SW 1271 (cell line): ENCODE results near the gene MDM1.
A peak's percentile ranks its signal among the peaks of the same experiment; 100 is the strongest.

ENCODE experiments used
- DNase-seq, 2 experiments: peaks; one replicate each; lab custom pipeline; 2025; lab: John Stamatoyannopoulos, UW

MDM1 gene, protein sequence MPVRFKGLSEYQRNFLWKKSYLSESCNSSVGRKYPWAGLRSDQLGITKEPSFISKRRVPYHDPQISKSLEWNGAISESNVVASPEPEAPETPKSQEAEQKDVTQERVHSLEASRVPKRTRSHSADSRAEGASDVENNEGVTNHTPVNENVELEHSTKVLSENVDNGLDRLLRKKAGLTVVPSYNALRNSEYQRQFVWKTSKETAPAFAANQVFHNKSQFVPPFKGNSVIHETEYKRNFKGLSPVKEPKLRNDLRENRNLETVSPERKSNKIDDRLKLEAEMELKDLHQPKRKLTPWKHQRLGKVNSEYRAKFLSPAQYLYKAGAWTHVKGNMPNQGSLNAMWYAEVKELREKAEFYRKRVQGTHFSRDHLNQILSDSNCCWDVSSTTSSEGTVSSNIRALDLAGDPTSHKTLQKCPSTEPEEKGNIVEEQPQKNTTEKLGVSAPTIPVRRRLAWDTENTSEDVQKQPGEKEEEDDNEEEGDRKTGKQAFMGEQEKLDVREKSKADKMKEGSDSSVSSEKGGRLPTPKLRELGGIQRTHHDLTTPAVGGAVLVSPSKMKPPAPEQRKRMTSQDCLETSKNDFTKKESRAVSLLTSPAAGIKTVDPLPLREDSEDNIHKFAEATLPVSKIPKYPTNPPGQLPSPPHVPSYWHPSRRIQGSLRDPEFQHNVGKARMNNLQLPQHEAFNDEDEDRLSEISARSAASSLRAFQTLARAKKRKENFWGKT

DNA sequence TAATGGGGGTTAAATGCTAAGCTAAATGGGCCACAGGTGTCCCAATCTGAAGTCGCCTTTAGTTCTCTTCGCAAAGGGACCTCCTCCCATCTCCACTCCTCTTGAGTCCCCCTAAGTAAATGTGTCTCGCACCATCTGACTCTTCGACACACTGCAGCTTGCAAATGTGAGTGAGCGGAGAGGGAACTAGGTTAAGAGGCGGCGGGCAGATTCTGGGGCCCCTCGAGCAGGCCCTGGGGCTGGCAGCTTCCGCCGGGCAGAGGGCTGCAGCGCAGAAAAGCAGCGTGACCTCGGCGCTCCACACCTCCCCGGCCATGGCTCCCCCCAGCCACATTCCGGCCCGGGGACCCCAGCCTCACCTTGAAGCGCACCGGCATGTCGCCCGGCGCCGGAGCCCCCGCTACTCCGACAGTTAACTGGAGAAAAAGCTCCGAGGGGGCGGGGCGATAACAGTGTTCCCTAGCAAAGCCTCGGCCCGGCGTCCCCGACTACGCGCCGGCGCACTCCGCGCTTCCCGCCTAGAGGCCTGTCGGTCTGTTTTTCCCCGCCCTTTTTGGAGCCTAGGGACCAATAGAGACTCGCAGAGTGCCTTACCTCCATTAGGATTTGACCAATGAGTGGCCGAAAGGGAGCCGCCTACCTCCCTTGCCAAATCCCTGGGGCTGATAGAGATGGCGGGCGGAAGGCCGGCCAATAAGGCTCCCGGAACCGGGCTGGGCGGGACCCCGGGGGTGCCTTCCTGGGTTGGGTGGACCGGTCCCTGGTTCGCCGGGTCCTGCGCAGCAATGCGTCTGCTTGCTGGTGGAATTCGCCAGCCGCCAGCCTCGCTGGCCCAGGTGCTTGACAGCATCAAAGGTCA, at the start of gene MDM1:
Gene MDM1 (minus strand): TSS at position 494 of the 859 bp plus-strand sequence. CDS start 117 bp downstream, at position 377.
- DNase-seq = peak; percentile 95 to 98

DNA sequence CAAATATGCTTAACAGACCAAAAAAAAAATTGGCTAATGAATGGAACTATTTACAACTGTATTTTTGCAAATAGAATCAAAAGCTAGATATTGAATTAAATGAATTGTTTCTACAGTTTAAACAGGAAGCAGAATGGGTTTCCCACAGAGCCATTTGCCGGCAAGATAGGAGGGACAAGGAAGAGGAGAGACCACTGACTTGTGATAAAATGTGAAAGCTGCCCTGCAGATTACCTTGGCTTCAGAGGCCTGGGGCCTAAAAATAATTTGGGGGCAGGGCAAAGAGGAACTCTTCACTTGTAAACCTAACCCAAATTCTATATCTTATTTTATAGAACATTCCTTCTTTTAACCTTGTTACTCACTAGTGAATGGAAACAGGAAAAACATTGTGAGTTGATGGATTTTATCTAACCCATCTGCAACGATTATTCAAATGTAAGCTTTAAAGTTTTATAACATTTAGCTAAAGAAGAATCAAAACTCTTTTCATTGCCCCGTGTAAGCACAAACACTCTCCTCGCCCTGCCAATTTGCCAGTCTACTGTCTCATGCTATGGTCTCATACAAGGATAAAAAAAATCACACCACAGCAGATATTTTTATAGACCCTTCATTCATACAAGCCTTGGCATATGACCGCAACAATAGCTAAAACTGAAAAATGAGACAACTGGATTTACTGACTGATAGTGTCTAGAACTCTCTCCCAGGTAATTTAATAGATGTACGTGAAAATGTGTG, 49.5 kb upstream of the MDM1 start:
- DNase-seq = no peak

DNA sequence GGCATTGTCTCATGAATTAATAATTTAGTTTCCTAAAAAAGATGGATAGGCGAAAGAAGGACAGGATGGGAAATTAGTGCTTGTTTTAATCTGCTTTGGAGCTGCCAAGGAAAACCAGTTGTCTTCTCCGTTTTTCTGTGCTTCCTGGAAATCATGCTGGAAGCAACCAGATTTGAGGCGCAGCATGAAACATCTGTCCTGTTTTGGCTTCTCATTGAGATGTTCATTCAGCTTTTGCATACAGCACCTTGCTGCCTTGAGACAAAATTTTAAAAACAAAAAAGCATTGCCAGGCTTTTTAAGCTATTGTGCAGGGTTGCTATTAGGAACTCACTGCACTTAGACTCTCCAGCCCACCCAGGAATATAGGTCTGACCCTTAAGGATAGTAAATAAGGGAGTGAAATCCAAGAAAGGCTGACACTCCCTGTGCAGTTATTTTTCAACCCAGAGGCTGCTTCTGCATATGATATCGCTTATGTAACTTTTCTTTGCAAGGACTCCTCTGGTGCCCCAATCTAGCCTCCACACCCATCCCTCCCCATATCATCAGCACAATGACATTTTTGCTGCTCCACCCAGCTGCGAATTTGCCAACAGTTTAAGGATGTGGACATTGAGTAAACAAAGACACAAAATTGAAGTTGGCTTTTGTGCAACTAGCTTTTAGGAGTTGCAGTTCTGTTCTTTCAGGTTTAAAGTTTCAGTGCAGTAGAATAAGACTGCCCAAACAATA, 46.9 kb upstream of the MDM1 start:
- DNase-seq = no peak

DNA sequence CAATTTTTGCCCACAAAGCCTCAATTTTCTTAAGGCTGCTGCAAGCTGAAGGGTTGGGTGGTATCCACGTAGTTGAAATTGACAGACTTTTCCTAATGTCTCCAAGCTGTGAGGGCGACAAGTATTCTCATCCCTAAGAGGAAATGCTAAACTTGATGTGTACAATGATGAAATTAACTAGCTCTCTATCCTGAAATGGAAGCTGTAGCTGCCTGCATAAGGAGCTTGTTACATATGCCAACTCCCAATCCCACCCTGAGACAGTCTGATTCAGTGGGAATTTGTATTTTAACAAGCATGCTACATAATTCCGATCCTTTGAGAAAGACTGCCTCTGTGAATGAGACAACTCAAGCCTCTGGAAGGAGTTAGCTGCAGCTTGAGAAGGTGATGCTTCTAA, 45.7 kb upstream of the MDM1 start:
- no peak for DNase-seq

DNA sequence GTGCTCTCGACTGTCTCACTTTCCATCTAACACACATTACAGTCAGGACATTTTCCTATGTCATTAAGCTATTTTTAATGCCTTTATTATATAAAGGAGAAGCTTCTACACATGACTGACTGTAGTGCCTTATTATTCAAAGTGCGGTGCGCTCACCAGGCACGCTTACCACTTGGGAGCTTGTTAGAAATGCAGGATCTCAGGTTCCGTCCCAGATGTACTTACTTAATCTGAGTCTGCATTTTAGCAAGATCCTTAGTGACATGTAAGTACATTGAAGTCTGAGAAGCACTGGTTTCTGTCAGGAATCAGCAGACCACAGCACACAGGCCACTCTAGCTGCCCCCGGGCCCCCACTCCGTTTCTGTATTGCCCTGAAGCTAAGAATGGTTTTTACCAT, 44.7 kb upstream of the MDM1 start:
- no peak for DNase-seq

DNA sequence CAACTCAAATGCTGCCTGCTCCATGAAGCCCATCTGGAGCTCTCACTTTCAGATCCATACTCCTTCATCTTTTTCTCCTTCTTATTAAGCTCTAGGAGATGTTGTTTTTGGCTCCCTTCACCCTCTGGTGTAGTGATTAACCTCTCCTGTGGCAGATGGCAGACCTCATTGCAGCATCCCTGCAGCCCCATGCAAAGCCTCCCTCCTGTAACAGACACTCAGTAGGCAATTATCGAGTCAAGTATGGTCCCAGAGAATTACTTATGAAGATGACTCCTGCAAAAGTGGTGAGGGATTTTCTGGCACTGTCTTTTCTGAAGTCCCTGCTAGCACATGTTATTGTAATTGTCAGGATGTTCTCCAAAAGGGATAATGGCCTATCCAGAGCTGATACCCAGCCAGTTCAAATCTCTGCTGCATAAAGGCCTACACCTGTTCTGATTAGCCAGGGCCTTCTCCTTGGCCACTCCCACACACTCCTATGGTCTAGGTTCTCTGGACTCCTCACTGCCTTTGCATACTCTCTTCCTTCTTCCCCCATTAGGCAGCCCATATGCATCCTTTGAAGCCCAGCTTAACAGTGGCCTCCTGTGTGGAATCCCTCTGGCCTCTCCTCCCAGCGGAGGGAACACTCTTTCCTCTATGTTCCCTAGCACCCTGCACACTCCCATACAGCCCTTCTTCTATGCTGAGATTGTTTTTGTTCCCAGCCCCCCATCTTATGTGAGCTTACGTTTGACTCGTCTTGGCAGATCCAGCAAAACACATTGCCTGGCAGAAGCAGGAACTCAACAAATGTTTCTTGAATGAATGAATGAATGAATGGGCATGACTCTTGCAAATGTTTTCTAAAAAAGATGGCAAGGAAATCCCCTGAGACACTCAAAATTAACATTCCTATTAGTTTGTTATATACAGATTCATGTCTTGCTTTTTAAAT, 43.9 kb upstream of the MDM1 start:
- no peak for DNase-seq

DNA sequence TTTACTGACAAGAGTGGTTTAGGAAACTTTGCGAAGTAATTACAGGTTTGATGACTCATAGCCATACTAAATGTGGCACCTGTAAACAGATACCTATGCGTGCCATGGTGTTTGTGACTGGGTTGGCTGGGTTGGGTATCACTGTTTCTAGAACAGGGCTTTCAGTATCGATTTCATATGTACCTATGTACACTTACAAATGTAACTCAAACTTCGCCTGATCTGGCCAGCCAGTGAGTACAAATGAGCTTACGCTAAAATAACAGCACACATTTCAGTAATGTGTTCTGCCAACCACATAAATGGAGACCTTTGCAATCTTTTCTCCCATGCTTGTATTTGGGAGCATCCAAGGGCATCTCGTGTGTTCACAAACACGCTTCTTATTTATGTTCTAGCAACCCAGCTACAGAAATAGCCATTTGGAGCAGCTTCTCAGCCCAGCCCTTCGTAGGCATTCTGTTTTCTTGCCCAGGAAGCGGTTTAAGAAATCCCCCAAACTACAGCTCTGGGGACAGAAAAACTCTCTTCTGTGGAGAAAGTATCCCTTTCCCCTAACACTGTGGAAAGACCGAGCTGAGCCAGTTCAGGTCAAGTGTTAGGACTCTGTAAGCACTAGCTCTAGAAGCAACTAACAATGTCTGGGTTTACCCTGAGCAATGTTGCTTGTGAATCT, 42.3 kb upstream of the MDM1 start:
- DNase-seq = no peak

DNA sequence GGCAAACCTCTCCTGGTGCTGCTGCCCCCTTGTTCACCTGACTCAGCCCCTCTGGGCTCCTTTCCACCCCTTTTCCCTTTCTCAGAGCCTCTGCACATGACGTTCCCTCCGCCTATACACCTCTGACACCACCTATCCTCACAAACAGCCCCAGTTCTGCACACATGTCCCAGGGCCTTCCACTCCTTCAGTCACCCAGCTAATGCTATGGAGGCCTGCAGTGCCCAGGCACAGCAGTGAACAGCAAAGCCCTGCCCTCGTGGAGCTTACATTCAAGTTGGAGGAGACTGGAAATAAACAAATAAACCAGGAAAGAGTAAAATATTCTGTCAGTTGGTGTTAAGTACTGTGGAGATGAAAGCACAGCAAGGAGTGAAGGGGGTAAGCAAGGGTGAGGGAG, 38.5 kb upstream of the MDM1 start:
- DNase-seq = no peak

DNA sequence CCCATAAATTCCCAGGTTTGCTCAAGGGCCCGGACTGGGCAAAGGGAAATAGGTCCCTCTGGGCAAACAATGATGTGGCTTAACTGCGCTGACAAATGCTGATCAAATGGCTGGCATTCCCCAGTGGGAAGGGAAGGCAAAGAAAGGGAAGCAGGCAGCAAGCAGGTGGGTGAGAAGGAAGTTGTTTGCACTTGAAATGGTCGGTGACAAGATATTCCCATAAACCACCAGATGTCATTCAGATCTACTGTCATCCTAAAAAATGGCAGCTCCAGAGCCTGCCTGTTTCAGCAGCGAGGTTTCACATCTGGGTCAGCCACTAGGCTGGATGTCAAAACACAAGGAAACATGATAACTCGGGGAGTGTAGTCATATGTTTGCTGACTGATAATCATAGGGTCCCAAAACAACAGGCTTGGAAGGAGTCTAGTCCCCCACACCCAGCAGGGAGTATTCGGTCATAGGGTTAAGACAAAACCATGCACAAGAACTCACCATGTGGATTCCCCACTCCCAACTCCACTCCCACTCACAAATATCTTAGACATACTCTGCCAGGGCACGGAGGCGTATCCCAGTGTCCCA, 37.9 kb upstream of the MDM1 start:
- no peak for DNase-seq

DNA sequence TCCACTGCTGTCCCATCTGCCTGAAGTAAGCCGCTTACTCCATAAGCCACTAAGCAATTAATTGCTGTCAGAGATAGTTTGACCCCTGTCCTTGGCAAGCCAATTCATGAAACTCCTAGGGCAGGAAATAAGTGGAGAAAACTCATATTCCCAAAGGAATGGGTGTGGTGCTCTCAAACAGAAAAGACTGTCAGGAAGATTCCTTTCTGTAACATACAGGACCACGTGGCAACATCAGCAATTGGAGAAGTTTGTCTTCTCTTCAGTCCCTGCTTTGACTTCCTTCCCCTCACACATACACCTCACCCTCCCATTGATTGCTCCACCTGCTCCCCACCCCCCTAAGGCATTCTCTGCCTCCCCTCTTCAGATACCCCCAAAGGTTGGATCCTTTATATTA, 36.2 kb upstream of the MDM1 start:
- DNase-seq = no peak

DNA sequence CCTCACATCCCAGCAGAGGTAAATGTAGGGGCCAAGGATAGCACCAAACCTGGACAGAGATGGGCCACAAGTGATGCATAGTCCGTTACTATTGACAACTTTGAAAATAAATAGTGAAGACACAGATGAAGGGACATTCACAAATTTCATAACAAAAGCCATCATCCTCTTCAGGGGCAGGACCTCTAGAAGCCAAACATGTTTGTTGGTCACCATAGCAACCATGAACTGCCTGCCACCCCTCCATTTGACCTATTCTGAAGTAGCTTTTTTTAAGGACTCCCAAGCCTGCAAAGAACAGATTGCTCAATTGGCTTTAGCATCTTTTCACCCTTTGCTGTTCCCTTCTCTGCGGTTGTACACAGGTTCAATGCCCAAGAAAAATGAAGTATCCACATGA, 35.7 kb upstream of the MDM1 start:
- DNase-seq = no peak

DNA sequence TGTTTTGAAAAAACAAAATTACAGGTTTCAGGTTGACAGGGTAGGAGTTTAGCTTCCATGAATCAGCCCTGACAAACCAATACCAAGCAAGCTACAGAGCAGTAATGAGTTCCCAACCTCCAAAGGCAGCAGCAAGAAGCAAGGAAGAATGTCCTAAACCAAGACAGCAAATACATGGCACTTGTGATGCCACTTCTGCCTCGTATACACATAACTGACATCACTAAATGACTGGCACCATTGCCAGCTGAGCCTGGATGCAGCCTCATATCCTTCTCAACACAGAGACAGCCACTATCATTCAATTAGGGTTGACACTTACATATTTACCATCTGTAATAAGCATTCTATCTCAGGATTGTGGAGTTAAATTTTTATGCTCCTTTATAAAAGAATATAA, 35.0 kb upstream of the MDM1 start:
- DNase-seq = no peak

DNA sequence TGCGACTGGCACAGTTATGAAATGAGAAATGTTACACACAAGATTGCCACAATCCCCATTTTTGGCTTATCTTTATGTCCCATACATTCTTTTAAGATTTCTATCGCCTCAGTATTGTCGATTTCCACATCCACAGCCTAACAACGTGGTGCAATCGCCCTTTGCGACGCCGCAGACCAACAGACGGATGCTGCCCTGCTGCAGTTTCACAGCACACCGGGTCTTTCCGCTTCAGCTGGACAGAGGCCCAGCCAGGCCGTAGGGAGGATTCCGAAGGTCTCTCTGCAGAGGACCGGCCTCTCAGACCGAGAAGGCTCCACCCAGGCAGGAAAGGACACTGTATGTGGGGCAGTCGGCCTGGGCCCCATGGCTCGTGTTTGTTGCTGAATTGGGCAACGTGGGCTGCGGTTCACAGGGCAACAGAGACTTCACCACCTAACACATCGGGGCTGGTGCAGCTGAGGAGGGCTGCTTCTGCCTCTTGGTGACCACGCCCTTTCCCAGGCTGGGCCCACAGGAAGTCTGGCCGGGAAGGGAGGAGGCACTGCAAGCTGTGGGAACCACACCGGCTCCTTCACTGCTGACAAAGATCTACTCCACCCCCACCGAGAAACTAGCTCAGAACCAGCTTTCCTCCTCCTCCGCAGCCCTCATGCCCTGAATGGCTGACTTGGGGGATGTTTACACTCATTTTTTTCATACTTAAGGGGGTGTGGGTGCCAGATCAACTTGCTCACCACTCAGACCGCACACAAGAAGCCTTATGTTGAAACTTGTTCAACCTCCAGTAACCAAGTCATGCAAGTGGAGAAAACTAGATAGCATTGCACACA, 32.9 kb upstream of the MDM1 start:
- no peak for DNase-seq

DNA sequence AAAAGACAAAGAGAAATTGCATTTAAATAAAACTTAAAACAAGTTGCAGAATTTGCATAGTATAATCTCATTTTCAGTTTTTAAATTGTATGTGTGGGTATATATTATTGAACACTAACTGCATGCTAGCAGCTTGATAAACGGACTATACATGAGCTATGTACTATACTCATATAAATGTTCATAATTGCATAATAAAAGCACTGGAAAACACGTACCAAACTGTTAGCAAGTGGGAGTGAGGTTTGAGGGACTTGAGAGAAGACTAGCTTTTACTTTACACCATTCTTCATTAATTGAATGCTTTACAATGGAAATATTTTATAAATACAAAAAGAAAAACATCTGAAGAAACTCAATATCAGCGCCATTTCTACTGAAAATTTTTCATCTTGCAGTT, 32.2 kb upstream of the MDM1 start:
- no peak for DNase-seq

DNA sequence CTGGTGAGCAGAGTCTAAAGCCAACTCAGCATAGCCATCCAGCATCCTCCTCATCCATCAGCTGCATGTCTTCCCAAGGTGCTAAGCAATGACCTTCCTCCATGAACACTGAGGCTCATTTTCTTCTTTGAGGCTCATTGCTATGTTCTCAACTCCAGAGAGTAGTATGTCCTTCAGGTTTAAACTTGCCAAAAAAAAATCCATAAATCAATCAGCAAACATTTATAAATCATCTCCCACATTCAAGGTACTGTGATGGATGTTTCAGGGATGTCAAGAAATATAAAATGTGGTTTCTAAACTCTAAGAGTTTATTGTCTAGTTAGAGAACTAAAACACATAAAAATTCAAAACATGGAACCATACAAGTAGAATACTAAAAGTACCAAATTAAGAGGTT, 29.8 kb upstream of the MDM1 start:
- DNase-seq = no peak

DNA sequence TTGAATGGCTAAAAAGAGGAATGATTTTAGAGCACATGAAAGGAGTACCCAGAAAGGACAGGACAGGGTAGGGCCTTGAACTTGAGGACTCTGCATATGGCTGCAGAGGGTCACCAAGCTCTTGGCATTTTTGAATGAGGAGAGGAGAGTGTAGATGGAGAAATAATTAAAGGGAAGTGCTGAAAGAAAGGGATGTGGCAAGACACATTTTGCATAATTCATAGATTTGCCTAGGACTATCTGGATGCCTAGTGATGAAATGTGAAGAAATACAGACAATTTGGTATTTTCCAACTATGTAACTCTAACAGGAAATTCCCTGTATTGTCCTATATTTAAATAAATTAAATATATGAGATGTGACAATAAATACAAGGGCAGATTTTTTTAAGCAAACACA, 27.5 kb upstream of the MDM1 start:
- DNase-seq = no peak

DNA sequence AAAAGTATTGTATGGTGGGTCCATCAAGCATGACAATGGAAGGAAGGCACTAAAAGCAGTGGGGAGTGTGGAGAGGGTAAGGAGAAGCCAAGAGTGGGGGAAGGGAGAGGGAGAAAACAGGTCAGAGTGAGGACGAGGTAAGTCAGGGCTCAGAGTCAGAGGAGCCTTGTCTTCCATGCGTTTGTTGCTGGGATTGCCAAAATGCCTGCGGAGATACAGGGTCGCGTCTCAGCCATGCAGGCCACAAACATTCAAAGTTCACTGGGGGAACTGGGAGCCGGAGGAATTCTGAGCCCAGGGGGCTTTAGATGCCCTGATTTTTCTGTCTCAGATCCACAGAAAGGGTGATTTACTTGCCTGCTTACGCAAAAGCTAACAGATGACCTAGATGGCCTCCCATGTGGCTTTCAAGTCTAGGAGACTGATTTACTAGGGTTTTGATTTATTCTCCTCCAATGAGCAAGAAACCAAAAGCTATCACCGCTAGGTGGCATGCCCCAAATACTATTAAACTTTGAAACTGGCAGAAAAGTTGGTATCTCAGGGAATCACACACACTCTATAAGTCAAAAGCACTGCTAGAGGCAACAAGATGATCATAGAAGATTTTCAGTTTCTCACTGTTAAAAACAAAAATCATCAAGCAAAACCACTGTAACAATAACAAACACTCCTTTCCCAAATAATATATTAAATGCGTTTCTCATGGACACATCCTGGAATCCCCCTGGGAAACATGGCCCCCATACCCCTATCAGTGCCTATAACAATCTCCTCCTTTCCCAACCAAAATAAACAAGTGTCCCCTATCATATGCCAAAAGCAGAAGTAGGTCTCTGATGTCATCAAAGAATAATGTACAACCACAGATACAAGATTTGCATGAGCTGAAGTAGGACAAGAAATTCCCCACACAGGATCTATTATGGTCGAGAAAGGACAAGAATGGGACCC, 26.6 kb upstream of the MDM1 start:
- DNase-seq = peak in 1 of 2 experiments; percentile 67
